Osteoblast (primary cell): ENCODE data around the gene DSC1. TPM values are rescaled to one million over a fixed set of nuclear protein-coding genes. Genes with fewer than 3 reads are reported as not detected.

ENCODE experiments used
- DNase-seq: peaks from one replicate; pipeline ENCODE4 v3.0.0; 2011; ENCODE audit warnings: low spot score, mixed read lengths; ENCODE audit not compliant: insufficient read length; ENCODE audit errors: missing footprints
- H2AFZ ChIP-seq: 2 replicates; pipeline ENCODE4 v1.6.0; 2011; ENCODE audit warnings: mild to moderate bottlenecking, low read length
- H3K27ac ChIP-seq: 2 replicates; pipeline ENCODE4 v1.5.1; 2011; ENCODE audit warnings: mild to moderate bottlenecking, low read depth, low read length, moderate library complexity
- H3K27me3 ChIP-seq: 2 replicates; pipeline ENCODE4 v1.6.0; 2012; ENCODE audit warnings: mild to moderate bottlenecking, control low read depth, inconsistent platforms, low read length, moderate library complexity; ENCODE audit not compliant: insufficient read depth
- H3K36me3 ChIP-seq: 2 replicates; pipeline ENCODE4 v1.5.1; 2011; ENCODE audit warnings: mild to moderate bottlenecking, low read length, control low read depth, moderate library complexity; ENCODE audit not compliant: insufficient read depth
- H3K4me1 ChIP-seq: 2 replicates; pipeline ENCODE4 v1.5.1; 2011; ENCODE audit warnings: mild to moderate bottlenecking, low read length, control low read depth, moderate library complexity; ENCODE audit not compliant: insufficient read depth
- H3K4me2 ChIP-seq: 2 replicates; pipeline ENCODE4 v1.6.0; 2011; ENCODE audit warnings: mild to moderate bottlenecking, low read length; ENCODE audit not compliant: insufficient read depth
- H3K4me3 ChIP-seq: fragments of 200-600 bp; sonication (generic); 3 replicates; pipeline ENCODE4 v1.5.1; 2012; ENCODE audit warnings: mild to moderate bottlenecking, low read length, inconsistent platforms; ENCODE audit not compliant: insufficient read depth
- H3K79me2 ChIP-seq: 2 replicates; pipeline ENCODE4 v1.6.0; 2012; ENCODE audit warnings: mild to moderate bottlenecking, low read length, control low read depth, inconsistent platforms; ENCODE audit not compliant: insufficient read depth
- H3K9me3 ChIP-seq: 2 replicates; pipeline ENCODE4 v1.5.1; 2011; ENCODE audit warnings: low read depth, low read length, control low read depth
- H4K20me1 ChIP-seq: 2 replicates; pipeline ENCODE4 v1.6.0; 2012; ENCODE audit warnings: mild to moderate bottlenecking, low read length, control low read depth; ENCODE audit not compliant: insufficient read depth
- CTCF ChIP-seq: IDR thresholded peaks from 2 replicates; pipeline ENCODE4 v1.5.1; 2011; ENCODE audit warnings: mild to moderate bottlenecking, low read depth, low read length, moderate library complexity; ENCODE audit errors: extremely low read depth
- total RNA-seq: library from RNA; depleted of rRNA; stranded (reverse); fragments of >200 nt; gene quantifications from 2 replicates; pipeline ENCODE4 v1.2.3, GENCODE V29; 2012

Gene DSC1
- total RNA-seq, 1 donor, result not detected

GRCh38 chr18:31098878-31099277 lies 63.8 kb downstream of the DSC1 start:
- Histone ChIP-seq H3K4me3 (no peak overlapping the region), H3K4me1 (no peaks in the 10 kb centered on the region), H3K27me3 (peaks cover 7% of the 10 kb centered on the region), H3K36me3 (no peaks in the 10 kb centered on the region), H2AFZ (no peak overlapping the region), H4K20me1 (no peaks in the 10 kb centered on the region), H3K27ac (no peak overlapping the region), H3K79me2 (no peaks in the 10 kb centered on the region), H3K9me3 (no peaks in the 10 kb centered on the region), H3K4me2 (no peak overlapping the region)
- DNase-seq, result no peak
- TF ChIP-seq CTCF, result no peak

GRCh38 chr18:31097666-31098065 lies 65.0 kb downstream of the DSC1 start:
- H3K27me3 ChIP-seq, result peaks cover 7% of the 10 kb centered on the region
- no peak for TF ChIP-seq CTCF
- H3K79me2 ChIP-seq, result no peaks in the 10 kb centered on the region
- H3K9me3 ChIP-seq, result no peaks in the 10 kb centered on the region
- no peaks in the 10 kb centered on the region for H3K36me3 ChIP-seq
- H3K4me1 ChIP-seq, result no peaks in the 10 kb centered on the region
- no peak overlapping the region for H2AFZ ChIP-seq
- H4K20me1 ChIP-seq, result no peaks in the 10 kb centered on the region
- no peak overlapping the region for H3K4me2 ChIP-seq
- H3K4me3 ChIP-seq, result no peak overlapping the region
- H3K27ac ChIP-seq, result no peak overlapping the region
- no peak for DNase-seq

GRCh38 chr18:31093880-31094279 lies 68.8 kb downstream of the DSC1 start:
- TF ChIP-seq CTCF, result no peak
- Histone ChIP-seq H3K4me1 (no peaks in the 10 kb centered on the region), H3K27ac (no peak overlapping the region), H3K9me3 (no peaks in the 10 kb centered on the region), H3K79me2 (no peaks in the 10 kb centered on the region), H3K4me2 (no peak overlapping the region), H2AFZ (no peak overlapping the region), H3K36me3 (no peaks in the 10 kb centered on the region), H3K4me3 (no peak overlapping the region), H3K27me3 (no peaks in the 10 kb centered on the region), H4K20me1 (no peaks in the 10 kb centered on the region)
- DNase-seq, result no peak

- no peaks in the 10 kb centered on the region for H3K36me3 ChIP-seq
- no peaks in the 10 kb centered on the region for H3K27me3 ChIP-seq
- no peaks in the 10 kb centered on the region for H3K9me3 ChIP-seq
- no peak overlapping the region for H2AFZ ChIP-seq
- TF ChIP-seq CTCF, result no peak
- no peaks in the 10 kb centered on the region for H3K4me1 ChIP-seq
- no peak overlapping the region for H3K27ac ChIP-seq
- no peak overlapping the region for H3K4me2 ChIP-seq
- no peak for DNase-seq
- no peaks in the 10 kb centered on the region for H4K20me1 ChIP-seq
- no peaks in the 10 kb centered on the region for H3K79me2 ChIP-seq
- no peak overlapping the region for H3K4me3 ChIP-seq
Measured at GRCh38 chr18:31093294-31093693, 69.4 kb downstream of the DSC1 start.
